CD4-positive, alpha-beta T cell treated with Interleukin-21 for 1 hour (primary cell): ENCODE measurements around the gene FGF2.
"Not testable (repeated sequence)": the region's sequence is repeated elsewhere in the genome, so short reads cannot be mapped to it uniquely, and the experiment has no call there.

ENCODE experiments used
- DNase-seq: peaks from one replicate; pipeline ENCODE4 v3.0.0-alpha.2; 2020

FGF2 gene

DNA sequence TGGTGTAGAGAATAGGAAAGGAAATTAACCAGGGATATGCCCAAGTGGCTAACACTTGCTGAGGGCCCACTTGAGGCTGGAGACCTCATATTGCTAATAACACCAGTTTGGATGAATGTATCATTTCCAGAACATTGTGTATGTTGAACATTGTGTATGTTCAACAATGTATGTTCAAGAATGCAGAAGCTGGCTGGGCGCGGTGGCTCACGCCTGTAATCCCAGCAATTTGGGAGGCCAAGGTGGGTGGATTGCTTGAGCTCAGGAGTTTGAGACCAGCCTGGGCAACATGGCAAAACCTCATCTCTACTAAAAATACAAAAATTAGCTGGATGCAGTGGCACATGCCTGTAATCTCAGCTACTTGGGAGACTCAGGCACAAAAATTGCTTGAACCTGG lies 23.2 kb downstream of the FGF2 start:
- DNase-seq, result not testable (repeated sequence)

DNA sequence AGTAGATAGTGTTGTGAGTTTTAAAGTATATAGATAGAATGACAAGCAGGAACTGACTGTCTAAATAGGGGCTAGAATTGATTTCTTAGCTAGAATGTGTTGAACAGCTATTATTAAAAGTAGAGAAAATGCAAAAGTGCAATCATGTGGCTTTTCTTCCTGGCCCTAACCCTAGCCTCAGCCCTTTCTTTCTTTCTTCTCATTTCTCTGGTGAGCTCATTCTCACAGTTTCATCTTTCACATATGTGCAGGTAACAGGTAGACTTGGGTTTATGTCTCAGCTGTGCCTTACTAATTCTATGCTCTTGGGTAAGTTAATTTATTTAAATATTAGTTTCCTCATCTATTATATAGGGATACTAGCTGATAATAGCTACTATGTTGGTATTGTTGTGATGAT lies 24.9 kb downstream of the FGF2 start:
- DNase-seq, result no peak

GRCh38 chr4:122854447-122855352 lies 28.1 kb downstream of the FGF2 start:
- DNase-seq, result no peak

GRCh38 chr4:122855353-122855890 lies 28.8 kb downstream of the FGF2 start:
- no peak for DNase-seq

- DNase-seq, result no peak
Observed at GRCh38 chr4:122857160-122857559, 30.5 kb downstream of the FGF2 start.

DNA sequence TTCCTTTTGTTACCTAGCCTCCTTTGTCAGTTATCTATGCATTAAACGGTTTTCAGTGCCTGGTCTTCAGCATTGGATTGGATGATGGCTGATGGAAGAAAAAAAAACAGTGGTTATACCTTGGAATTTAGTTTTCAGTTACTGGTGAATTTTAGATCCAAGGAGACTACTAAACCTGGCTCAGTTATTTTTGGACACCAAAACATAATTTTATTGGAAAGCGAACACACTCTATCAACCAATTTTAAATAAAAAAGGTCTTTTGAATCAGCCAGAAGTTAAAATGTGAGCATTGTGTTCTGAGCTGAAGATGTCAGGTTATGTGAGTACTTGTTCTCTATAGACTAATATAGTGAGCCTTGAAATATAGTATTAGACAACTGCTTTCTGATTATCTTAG lies 32.1 kb downstream of the FGF2 start:
- no peak for DNase-seq

- DNase-seq, result no peak
Observed at GRCh38 chr4:122861172-122861943, 34.7 kb downstream of the FGF2 start.

GRCh38 chr4:122863639-122864038 lies 37.0 kb downstream of the FGF2 start:
- no peak for DNase-seq

DNA sequence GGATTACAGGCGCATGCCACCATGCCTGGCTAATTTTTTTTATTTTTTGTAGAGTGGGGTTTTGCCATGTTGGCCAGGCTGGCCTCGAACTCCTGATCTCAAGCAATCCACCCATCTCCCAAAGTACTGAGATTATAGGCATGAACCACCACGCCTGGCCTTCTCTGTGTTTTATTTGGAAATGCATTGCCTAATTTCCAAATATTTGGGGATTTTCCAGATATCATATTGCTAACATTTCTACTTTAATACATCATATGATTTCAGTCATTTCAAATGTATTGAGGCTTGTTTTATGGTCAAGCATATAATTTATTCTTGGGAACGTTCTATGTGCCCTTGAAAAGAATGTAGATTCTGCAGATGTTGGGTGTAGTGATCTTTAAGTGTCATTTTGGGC lies 38.8 kb downstream of the FGF2 start:
- no peak for DNase-seq

DNA sequence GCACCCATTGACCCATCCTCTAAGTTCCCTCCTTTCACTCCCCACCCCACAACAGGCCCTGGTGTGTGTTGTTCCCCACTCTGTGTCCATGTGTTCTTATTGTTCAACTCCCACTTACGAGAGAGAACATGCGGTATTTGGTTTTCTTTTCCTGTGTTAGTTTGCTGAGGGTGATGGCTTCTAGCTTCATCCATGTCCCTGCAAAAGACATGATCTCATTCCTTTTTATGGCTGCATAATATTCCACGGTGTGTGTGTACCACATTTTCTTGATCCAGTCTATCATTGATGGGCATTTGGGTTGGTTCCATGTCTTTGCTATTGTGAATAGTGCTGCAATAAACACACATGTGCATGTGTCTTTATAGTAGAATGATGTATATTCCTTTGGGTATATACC lies 41.6 kb downstream of the FGF2 start:
- DNase-seq, result not testable (repeated sequence)

DNA sequence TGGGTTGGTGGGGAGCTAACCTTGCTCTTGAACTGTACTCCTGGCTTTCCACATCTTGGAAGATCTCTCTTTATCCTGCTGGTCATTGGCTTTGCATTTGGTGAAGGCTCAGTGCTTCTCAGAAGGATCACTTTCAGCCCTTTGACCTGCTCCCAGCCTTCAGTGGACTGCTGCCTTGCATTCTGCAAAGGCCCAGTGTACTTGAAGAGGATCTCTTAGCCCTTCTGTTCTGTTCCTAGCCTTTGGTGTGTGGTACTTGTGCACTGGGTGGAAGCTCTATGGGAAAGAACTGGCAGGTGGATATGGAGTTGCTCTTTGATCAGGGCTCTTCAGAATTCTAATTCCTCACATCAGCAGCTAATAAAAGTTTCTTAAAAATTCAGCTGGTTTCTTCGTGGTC lies 46.5 kb downstream of the FGF2 start:
- DNase-seq, result no peak

DNA sequence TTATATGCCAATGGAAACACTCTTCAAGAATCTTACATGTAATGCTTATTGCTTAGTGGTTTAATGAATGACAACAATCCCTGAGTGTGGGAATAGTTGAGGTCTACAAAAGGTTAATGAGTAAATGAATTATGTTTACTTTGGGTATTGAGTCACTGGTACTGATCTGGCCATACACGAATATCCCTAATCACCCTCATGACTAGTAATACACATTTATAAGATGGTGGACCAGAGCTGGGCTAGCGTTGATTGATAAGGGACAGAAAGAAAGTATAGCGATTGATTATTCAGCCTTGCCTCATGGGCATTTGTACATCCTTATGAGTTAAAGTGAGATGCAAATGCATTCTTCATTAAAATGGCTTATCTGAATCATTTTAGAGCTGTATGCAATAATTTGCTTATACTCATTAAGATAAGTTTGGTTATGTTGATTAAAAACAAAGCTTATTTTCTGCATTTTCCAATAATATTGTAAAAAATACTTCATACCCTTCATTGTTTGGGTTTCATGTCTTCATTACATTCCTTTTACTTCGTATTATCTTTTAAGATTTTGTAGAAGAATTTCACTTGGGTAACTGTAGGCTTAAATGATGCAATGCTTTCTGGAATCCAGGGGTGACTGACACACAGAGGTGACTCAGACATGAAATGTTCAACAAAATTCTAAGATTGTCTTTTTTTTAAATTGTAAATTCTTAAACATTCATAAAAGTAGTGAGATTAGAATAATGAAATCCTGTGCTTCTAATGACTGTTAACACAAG lies 47.4 kb downstream of the FGF2 start:
- no peak for DNase-seq

DNA sequence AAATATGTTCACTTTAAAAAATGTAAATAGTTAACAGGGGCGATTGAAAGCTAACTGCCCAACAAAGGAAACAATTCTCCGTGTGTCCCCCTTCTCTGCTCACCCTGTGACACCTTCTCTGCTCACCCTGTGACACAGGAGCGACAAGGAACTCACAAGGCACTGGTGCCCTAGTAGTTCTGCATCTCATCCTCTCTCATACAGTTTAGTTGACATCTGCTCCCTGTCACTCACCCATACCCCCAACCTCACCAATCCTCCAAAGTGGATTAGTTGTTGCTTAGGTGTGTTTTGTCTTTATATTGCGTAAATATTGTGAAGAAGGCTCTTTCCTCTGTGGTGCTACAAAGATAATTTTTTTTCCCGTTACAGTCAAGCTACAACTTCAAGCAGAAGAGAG lies 49.3 kb downstream of the FGF2 start:
- DNase-seq, result no peak

DNA sequence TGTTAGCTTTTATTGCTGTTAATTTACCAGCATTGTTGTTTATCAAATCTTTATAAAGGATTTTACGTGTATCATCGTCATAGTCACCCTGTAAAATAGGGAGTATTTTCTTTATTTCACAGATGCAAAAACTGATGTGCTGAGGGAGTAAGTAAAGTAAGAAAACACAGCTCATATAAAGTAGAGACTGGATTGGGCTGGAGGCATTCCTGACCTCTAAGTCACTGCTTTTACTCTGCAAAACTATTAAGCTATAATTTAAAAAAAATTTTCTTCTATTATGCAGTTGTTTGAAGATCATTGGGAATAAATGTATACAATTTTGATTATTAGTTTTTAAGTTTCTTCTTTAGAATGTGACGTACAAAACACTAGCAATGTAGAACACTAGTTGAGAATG lies 49.8 kb downstream of the FGF2 start:
- no peak for DNase-seq

GRCh38 chr4:122879001-122879400 lies 52.4 kb downstream of the FGF2 start:
- no peak for DNase-seq

- DNase-seq, result no peak
Observed at GRCh38 chr4:122882857-122883735, 56.5 kb downstream of the FGF2 start.

DNA sequence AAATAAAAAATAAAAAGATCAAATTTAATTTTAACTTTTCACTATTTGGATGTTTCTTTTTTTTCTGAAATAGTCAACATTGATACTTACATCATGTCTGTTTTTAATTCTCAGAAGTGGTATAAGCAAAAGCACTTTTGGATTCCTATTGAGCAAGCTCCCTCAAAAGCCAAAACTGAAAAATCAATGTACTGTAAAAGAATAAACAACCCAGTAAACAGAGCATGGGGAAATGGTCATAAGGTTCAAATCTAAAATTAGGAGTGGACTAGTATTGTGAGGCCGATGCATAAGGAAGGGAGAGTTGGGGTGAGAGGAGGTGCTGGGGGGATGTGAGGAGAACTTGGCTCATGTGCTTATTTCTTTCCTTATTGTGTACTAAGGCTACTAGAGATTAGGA lies 57.9 kb downstream of the FGF2 start:
- no peak for DNase-seq

GRCh38 chr4:122889726-122890125 lies 63.1 kb downstream of the FGF2 start:
- no peak for DNase-seq

- DNase-seq, result no peak
Observed at GRCh38 chr4:122890147-122890795, 63.6 kb downstream of the FGF2 start.

- DNase-seq, result no peak
Observed at GRCh38 chr4:122894827-122895226, 68.2 kb downstream of the FGF2 start.

DNA sequence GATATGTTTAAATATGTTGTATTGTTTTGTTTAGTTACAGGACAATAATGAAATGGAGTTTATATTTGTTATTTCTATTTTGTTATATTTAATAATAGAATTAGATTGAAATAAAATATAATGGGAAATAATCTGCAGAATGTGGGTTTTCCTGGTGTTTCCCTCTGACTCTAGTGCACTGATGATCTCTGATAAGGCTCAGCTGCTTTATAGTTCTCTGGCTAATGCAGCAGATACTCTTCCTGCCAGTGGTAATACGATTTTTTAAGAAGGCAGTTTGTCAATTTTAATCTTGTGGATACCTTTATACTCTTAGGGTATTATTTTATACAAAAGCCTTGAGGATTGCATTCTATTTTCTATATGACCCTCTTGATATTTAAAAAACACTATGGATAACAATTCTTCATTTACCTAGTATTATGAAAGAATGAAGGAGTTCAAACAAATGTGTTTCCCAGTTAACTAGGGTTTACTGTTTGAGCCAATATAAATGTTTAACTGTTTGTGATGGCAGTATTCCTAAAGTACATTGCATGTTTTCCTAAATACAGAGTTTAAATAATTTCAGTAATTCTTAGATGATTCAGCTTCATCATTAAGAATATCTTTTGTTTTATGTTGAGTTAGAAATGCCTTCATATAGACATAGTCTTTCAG lies 68.8 kb downstream of the FGF2 start:
- no peak for DNase-seq
